ENCODE data around the gene ACOX1.
A peak's percentile ranks its signal among the peaks of the same experiment; 100 is the strongest.
"Not testable (repeated sequence)": the region's sequence is repeated elsewhere in the genome, so short reads cannot be mapped to it uniquely, and the experiment has no call there.

The ACOX1 gene

GRCh38 chr17:75981019-75981615 is 2.2 kb upstream of the ACOX1 start:
- no peak for DNase-seq (ENCODE audit: low spot score)

GRCh38 chr17:75980188-75981018 is 1.4 kb upstream of the ACOX1 start:
- DNase-seq (ENCODE audit: low spot score): no peak

GRCh38 chr17:75979705-75980187 is 780 bp upstream of the ACOX1 start:
- no peak for DNase-seq (ENCODE audit: low spot score)

- DNase-seq (ENCODE audit: low spot score): no peak
Observed at GRCh38 chr17:75976175-75976848, 2.7 kb downstream of the ACOX1 start.

GRCh38 chr17:75975757-75976174 is 3.2 kb downstream of the ACOX1 start:
- DNase-seq (ENCODE audit: low spot score): no peak

GRCh38 chr17:75975187-75975586 is 3.8 kb downstream of the ACOX1 start:
- DNase-seq (ENCODE audit: low spot score): not testable (repeated sequence)

- no peak for DNase-seq (ENCODE audit: low spot score)
Observed at GRCh38 chr17:75970626-75971025, 8.3 kb downstream of the ACOX1 start.

- no peak for DNase-seq (ENCODE audit: low spot score)
Observed at GRCh38 chr17:75970011-75970523, 8.9 kb downstream of the ACOX1 start.

GRCh38 chr17:75969044-75969443 is 9.9 kb downstream of the ACOX1 start:
- DNase-seq (ENCODE audit: low spot score): not testable (repeated sequence)

GRCh38 chr17:75965468-75965867 is 13.5 kb downstream of the ACOX1 start:
- DNase-seq (ENCODE audit: low spot score): no peak

- DNase-seq (ENCODE audit: low spot score): no peak
Observed at GRCh38 chr17:75959839-75960511, 19.0 kb downstream of the ACOX1 start.

- DNase-seq (ENCODE audit: low spot score): no peak
Observed at GRCh38 chr17:75959051-75959838, 19.7 kb downstream of the ACOX1 start.

- no peak for DNase-seq (ENCODE audit: low spot score)
Observed at GRCh38 chr17:75950855-75951554, 28.0 kb downstream of the ACOX1 start.

- DNase-seq (ENCODE audit: low spot score): no peak
Observed at GRCh38 chr17:75950421-75950820, 28.5 kb downstream of the ACOX1 start.

- DNase-seq (ENCODE audit: low spot score): no peak
Observed at GRCh38 chr17:75945211-75945610, 33.8 kb downstream of the ACOX1 start.

- no peak for DNase-seq (ENCODE audit: low spot score)
Observed at GRCh38 chr17:75943491-75943890, 35.5 kb downstream of the ACOX1 start.

GRCh38 chr17:75942473-75942872 is 36.5 kb downstream of the ACOX1 start:
- no peak for DNase-seq (ENCODE audit: low spot score)

- no peak for DNase-seq (ENCODE audit: low spot score)
Observed at GRCh38 chr17:75941442-75941819, 37.5 kb downstream of the ACOX1 start.

GRCh38 chr17:75940727-75941441 is 38.1 kb downstream of the ACOX1 start, which contains the start of gene FBF1:
TSS of gene FBF1 (minus strand) at chr17:75941042. CDS start at chr17:75938149, 2,893 bp downstream.
- DNase-seq (ENCODE audit: low spot score): peak; percentile 84

- DNase-seq (ENCODE audit: low spot score): no peak
Observed at GRCh38 chr17:75937652-75938051, 41.3 kb downstream of the ACOX1 start.

Measured in CD4-positive, alpha-beta T cell treated with Interleukin-6 at 100 ng/mL for 8 hours (primary cell).